ENCODE data around the gene CAPNS1.
"Not testable (repeated sequence)": the region's sequence is repeated elsewhere in the genome, so short reads cannot be mapped to it uniquely, and the experiment has no call there.

The CAPNS1 gene

DNA sequence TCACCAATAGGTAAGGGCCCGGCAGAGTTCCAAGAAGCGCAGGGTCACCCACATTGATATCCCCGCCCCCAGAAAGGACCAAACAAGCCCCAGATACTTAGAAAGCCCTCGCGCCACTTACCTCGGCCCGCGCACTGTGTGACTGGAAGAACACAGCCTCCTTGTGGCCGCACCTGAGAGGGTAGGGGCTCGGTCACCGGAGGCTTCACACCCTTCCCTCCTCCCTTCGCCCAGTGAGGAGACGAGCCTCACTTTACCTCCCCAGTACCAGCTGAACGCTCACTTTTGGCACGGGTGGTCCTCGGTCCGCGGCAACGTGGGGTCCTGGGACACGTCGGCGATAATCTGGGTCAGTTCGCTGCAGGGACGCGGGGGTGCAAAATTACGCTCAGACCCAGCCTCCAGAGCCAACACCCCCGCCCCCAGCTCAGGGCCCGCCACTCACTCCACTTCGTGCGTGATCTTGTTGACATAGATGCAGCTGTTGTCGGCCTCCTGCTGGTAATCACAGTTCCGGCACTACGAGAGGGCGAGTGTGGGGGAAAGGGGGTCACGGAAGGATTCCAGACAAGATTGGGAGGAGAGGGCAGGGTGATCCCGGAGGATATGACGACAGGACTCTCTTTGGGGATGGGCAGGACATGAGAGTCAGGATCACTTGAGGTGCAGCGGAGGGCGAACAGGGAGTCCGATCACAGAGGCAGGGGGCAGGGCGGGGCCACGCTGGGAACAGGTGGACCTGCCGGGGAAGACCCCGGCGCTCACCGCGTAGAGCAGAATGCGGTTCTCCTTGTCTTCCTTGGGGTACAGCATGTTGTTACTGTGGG lies 25.8 kb upstream of the CAPNS1 start:
- peak; percentile 53 for FAIRE-seq
- DNase-seq (ENCODE audit: insufficient read length, low spot score): no peak

DNA sequence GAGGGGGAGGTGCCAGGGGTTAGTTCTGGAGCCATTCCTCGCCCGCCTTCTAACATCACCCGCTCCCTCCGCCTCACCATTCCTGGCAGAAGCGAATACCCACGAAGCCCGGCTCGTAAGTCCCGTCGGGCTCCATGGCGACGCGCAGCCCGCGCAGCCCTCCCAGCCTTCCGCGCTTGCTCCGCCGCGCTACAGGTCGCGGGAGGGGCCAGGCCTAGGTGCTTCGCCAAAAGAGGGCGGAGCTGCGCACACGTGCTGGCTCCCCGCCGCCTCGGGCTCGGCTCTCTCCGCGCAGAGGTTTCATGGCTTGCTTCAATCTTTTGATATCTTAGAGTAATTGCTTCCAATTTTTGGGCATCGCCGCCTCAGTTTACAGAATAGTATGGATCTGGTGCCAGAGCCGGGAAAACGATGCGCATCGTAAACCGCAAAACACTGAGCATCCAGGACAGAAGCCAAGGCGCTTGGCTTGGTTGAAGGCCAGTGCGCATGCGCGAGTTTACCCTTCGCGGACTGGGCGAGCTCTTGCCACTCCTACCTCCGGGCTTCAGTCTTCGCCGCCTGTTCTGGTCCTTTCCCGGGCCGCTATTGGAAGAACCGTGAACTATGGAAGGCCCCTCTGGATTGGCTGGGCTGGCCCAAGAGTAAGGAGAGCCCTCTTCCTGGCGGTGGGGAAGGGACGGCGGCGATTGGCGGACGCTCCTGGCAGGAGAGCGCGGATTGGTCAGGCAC lies 25.0 kb upstream of the CAPNS1 start, which contains the start of gene POLR2I:
POLR2I (minus strand) TSS at position 155 of the 732 bp plus-strand sequence; CDS start at position 136, 19 bp downstream.
- peak; percentile 98 for FAIRE-seq
- DNase-seq (ENCODE audit: insufficient read length, low spot score): peak; percentile 93

DNA sequence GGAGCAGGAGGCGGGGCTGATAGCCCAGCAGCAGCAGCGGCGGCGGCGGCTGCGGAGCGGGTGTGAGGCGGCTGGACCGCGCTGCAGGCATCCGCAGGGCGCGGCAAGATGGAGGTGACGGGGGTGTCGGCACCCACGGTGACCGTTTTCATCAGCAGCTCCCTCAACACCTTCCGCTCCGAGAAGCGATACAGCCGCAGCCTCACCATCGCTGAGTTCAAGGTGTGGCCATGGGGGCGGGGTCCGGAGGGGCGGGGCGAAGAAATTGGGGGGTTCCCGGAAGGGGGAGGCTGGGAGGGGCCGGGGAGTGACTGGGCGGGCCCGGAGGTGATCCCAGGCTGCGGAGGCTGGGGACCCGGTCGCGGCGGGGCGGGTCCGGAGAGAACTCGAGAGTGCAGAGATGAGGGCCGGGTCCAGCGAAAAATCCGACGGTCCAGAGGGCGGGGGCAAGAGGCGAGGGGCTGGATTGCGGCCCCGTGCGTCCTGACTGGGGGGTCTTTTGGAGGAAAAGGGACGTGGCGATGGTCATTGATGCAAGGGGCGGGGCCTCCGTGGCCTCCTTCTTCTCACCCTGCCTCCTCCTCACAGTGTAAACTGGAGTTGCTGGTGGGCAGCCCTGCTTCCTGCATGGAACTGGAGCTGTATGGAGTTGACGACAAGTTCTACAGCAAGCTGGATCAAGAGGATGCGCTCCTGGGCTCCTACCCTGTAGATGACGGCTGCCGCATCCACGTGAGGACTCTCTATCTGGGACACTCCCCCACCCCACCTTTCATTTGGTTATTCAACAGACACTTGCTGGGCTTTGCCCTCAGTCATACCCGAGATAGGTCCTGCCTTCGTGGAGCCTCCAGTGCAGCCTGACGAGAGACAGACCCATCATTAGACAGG lies 24.2 kb upstream of the CAPNS1 start, which contains the start of gene TBCB:
TBCB (plus strand) TSS at position 16 of the 891 bp plus-strand sequence; CDS start at position 109, 93 bp downstream.
- peak; percentile 72 for DNase-seq (ENCODE audit: insufficient read length, low spot score)
- FAIRE-seq: no peak

DNA sequence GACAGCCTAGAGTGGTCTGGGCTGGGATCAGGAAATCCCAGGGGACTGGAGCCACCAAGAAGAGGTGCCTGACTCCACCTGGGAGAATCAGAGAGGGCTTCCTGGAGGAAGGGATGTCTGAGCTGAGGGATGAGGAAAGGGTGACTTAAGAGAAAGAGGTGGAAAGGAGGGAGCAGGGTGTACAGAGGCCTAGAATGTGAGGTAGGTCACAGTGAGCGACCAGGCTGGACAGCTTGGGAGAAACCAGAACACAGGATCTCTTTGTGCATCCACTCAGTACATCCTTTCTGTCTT lies 23.6 kb upstream of the CAPNS1 start:
- FAIRE-seq (no peak), DNase-seq (ENCODE audit: insufficient read length, low spot score) (no peak)

DNA sequence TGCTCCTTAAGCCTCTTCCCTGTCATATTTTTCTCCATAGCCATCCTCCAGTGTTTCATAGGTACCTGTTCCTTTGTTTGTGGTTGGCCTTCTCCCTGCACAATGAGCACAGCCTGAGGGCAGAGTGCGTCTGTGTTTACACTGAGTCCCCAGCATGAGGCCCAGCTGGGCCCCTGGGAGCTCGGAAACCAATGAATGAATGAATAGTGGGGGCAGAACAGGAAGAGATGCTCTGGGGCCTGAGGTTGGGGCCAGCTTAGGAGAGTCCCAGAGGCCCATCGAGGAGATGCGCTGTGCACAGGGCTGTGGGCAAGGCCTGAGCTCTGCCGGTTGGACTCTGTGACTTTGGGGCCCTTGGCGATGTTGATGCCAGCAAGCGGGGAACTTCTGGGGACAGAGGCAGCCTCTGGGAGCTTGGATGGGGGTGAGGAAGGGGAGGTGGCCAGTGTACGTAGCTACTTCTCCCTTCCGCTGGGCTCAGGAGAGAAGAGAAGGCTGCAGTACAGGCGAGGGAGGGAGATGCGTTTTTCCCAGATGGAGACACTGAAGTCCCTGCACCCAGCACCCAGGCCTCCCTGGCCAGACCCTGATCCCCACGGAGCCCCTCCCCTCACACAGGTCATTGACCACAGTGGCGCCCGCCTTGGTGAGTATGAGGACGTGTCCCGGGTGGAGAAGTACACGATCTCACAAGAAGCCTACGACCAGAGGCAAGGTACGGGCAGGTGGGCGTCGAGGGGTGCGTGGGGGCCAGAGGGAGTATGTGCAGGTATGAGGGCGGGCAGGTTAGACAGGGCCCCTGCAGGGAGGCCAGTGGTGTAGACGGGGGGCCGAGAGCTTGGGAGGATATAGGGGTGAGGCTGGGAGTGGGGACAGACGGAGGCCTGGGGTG lies 19.5 kb upstream of the CAPNS1 start:
- FAIRE-seq: no peak
- DNase-seq (ENCODE audit: insufficient read length, low spot score): no peak

DNA sequence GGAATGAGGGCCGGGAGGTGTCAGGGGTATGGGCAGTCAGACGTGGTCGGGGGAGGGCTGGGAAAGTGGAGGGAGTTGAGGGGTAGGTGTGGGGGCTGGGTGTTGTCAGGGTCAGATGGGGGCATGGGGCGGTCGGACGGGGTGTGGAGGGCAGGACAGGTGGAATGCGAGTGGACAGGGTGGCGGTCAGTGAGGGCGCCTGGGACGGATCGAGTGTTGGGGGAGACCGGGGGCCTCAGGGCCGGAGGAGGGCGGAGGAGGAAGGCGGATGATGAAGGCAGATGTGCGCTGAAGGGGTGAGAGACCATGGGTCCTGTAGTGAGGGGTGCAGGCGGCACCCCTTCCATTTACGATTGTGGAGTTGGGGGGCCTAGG lies 18.9 kb upstream of the CAPNS1 start:
- no peak for DNase-seq (ENCODE audit: insufficient read length, low spot score)
- no peak for FAIRE-seq

DNA sequence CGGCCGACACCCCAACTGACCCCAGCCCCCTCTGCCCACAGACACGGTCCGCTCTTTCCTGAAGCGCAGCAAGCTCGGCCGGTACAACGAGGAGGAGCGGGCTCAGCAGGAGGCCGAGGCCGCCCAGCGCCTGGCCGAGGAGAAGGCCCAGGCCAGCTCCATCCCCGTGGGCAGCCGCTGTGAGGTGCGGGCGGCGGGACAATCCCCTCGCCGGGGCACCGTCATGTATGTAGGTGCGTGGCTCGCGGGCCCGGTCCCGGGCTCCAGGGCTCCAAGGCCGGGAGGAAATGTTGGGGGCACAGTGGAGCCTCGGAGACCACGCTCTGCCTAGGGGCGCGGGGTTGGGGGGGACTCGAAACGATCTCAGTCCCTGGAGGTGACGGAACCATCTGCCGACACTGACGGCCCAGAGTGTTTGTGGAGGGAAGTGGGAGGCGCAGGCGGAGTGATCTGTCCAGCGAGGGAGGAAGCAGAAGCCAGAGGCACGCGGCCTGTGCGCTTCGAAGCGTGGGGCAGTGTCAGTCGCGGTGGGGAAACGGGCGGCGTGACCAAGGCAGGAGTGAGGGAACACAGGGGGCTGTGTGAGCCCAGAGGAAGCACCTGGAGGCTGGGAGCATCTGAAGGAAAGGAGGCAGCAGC lies 18.3 kb upstream of the CAPNS1 start:
- no peak for FAIRE-seq
- no peak for DNase-seq (ENCODE audit: insufficient read length, low spot score)

DNA sequence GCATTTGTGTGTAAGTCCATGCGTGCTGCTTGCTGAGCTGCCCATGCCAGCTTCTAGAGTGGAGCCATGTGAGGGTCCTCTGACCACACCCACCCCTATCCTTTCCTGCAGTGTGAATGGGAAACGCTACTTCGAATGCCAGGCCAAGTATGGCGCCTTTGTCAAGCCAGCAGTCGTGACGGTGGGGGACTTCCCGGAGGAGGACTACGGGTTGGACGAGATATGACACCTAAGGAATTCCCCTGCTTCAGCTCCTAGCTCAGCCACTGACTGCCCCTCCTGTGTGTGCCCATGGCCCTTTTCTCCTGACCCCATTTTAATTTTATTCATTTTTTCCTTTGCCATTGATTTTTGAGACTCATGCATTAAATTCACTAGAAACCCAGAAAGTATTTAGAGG lies 14.3 kb upstream of the CAPNS1 start:
- no peak for DNase-seq (ENCODE audit: insufficient read length, low spot score)
- FAIRE-seq: no peak

DNA sequence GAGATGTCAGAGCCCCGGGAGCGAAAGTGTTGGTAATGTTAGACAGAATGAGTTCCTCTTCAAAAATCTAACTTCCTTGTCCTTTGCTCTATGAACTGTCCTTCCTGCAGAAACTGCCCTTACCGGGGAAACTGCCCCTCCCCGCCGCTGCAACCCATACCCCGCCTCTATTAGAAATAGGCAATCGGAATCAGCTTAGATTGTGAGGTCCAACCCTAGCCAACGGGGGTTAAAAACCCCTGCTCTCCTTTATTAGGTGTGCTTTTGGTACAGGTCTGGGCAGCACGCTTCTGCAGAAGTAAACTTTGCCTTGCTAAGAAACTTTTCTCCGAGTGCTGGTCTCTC lies 11.5 kb upstream of the CAPNS1 start:
- FAIRE-seq (no peak), DNase-seq (ENCODE audit: insufficient read length, low spot score) (no peak)

DNA sequence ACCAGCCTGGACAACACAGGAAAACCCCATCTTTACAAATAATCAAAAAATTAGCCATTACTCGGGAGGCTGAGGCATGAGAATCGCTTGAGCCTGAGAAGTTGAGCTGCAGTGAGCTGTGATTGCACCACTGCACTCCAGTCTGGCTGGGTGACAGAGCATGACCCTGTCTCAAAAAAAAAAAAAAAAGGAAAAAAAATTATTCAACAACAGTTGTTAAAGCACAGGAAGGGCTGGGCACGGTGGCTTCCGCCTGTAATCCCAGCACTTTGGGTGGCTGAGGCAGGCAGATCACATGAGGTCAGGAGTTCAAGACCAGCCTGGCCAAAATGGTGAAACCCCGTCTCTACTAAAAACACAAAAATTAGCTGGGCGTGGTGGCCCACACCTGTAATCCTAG lies 8.6 kb upstream of the CAPNS1 start:
- DNase-seq (ENCODE audit: insufficient read length, low spot score); FAIRE-seq: not testable (repeated sequence)

DNA sequence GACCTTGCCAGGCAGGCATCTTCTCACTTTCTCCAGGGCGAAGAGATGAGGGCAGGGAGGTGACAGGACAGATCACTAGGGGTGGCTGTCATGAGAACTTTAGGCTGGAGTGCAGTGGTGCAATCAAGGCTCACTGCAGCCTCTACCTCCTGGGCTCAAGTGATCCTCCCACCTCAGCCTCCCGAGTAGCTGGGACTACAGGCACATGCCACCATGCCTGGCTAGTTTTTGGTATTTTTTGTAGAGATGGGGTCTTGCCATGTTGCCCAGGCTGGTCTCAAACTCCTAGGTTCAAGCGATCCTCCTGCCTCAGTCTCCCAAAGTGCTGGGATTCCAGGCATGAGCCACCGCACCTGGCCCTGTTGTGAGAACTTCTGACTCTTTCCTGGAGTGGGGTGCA lies 5.0 kb upstream of the CAPNS1 start:
- not testable (repeated sequence) for FAIRE-seq; DNase-seq (ENCODE audit: insufficient read length, low spot score)

DNA sequence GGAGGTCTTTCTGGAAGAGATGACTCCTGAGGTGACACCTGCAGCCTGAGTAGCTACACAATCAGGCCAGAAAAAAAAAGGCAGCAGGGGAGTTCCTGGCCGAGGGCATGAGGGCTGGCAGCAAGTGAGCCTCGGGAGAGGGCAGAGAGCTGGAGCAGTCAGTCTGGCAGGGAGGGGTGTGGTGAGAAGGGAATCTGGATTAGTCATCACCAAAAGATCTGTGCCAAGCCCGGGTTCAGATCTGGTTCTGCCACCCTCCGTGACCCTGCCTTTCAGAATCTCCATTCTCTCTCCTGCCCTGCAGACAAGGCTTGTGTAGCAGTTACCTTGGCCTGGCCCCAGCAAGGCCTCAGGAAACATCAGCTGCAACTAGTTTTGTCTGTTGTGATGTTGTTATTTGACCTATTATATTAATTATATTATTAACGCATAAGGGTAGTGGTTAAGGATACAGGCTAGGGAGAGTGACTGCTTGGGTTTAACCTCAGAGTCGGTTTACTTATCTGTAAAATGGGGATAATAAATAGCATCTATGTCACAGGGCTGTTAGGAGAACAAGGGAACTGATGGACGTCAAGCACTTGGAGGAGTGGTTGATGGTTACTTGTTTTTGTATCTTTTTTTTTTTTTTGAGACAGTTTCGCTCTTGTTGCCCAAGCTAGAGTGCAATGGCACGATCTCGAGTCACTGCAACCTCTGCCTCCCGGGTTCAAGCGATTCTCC lies 2.7 kb upstream of the CAPNS1 start:
- FAIRE-seq (no peak), DNase-seq (ENCODE audit: insufficient read length, low spot score) (no peak)

DNA sequence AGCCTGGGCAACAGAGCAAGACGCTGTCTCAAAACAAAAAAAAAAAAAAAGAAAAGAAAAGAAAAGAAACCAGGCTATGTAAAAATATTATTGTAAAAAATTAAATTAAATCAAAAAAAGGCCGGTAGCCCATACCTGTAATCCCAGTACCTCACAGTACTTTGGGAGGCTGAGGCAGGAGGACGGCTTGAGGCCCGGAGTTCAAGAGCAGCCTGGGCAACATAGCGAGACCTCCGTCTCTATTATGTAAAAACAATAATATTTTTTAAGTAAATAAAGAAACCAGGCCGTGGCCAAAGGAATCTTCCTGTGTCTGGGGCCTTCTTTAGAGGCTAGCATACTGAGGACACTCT lies 770 bp upstream of the CAPNS1 start:
- DNase-seq (ENCODE audit: insufficient read length, low spot score): no peak
- FAIRE-seq: no peak

DNA sequence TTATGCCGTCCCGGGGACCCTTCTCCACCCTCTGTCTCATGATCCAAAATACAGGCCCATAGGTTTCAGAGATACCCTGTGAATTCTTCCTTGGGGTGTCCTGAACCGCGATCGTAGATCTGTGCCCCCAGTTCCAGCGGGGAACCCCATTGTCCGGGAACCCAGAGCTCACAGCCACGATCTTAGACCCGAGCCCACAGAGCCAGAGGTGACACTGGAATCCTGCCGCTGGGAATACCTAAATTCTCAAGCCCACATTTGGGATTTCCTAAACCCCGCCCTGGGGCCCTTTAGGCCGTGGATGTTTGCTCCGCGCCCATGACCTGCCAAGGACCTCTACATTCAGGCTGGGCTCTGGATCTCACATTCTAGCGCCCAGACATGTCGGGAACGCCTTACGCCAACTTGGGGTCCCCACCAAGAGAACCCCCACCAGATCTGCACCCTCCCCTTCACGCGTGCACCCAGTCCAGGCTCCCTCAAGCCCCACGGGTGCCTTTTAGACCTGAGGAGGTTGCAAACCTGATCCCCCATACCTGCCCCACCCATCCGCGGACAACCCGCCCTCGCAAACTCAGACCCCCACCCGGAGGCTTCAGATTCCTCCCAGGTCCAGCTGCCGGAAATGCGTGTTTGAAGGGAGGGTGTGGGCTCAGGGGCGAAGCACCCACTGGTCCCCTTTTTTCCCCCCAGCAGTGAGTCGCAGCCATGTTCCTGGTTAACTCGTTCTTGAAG lies 605 bp downstream of the CAPNS1 start:
- FAIRE-seq (peak; percentile 49), DNase-seq (ENCODE audit: insufficient read length, low spot score) (peak; percentile 79)

DNA sequence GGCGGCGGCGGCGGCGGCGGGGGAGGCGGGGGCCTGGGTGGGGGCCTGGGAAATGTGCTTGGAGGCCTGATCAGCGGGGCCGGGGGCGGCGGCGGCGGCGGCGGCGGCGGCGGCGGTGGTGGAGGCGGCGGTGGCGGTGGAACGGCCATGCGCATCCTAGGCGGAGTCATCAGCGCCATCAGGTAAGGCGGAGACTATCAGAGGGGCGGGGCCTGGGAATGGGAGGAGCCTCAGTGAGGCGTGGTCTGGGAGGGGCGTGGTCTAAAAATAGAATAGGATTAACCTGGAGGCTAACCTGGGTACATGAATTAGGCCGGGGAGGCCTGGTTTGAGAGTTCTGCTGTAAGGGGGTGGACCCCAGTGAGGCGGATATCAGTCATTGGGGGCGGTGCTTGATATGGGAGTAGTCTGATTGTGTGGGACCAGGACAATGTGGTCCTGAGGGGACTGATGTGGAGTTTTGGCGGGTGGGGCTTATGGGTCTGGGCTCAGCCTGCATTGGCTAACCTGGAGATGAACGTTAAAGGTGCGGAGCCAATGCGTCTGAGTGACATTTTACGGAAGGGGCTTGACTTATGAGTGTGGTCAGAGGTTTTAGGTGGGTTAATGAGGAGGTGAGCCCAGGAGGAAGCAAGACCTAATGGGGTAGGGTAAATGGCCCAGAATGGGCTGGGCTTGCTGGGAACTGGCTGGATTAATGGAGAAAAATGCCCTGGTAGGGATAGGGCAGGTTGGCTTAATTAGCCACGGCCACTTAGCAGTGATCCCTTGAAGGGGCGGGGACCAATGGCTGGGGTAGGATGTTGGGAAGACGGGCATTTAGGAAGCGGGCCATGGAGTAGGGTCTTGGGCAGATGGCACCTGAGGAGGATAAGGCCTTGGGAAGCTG lies 1.4 kb downstream of the CAPNS1 start:
- FAIRE-seq (peak; percentile 96), DNase-seq (ENCODE audit: insufficient read length, low spot score) (peak; percentile 89)

DNA sequence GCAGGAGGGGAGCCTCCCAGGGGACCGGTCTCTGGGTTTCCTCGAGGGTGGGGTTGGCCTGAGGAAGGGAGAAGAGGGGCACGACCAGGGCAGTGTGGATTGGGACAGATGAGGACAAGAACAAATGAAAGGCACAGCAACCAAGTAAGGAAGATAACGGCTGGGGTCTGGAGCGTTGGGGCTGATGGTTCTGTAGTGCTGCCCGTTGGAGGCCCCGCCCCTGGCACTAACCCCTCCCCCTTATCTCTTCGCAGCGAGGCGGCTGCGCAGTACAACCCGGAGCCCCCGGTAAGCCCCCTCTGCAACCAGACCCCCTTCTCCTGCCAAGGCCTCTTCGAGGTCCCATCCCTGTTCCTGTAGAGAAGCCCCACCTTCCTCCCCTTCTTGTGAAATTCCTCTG lies 2.2 kb downstream of the CAPNS1 start:
- DNase-seq (ENCODE audit: insufficient read length, low spot score): no peak
- no peak for FAIRE-seq

DNA sequence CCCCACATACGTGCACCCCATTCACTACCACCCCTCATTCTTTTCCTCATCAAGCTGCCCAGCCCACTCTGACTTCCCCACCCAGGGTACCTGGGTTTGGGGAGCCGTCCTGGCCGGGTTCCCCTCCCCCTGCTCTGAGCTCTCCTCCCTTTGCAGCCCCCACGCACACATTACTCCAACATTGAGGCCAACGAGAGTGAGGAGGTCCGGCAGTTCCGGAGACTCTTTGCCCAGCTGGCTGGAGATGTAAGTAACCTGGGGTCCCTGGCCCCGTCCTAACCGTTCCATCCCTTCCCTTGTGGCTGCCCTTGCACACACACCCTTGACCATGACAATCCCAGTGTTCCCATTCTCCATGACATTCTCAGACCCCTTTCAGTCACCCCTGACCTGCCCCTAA lies 2.6 kb downstream of the CAPNS1 start:
- no peak for DNase-seq (ENCODE audit: insufficient read length, low spot score)

DNA sequence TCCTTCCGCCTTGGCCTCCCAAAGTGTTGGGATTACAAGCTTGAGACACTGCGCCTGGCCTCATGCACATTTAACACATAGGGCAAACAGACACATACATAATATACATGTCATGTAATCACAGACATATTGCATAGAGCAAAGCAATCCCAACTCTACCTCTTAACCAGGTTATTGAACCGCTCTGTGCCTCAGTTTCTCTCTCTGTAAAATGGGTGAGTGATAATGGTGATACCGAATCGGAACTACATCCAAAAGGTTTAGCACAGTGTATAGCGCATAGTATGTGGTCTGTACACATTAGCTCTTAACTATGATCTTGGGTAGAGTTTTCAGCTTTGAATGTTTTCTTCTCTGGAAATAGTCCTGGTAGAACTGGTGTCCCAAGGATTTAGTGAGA lies 4.8 kb downstream of the CAPNS1 start:
- no peak for DNase-seq (ENCODE audit: insufficient read length, low spot score)
- no peak for FAIRE-seq

More for the DNA sequence above, 2.6 kb downstream of the CAPNS1 start:
- FAIRE-seq: no peak
